ENCODE measurements around the gene CRYZ.

DNA sequence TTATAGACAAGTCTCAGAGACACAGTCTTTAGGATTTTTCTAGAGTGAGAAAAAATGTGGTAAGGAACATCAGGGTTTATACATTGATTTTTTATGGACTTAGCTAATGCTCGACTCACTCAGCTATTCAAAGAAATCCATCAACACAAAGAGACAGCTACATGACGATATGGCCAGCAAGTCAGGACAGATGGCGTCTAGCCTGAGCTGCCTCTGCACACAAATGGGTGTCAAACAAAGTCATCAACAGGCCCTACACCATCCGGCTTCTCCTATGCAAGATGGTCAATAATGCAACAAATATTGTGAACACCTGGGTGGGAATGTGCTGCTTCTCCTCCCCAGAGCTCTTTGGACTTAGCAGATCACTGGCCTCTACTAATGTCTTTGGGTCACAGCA lies 45.9 kb downstream of the CRYZ start:
- TF ChIP-seq, protein P1, sequence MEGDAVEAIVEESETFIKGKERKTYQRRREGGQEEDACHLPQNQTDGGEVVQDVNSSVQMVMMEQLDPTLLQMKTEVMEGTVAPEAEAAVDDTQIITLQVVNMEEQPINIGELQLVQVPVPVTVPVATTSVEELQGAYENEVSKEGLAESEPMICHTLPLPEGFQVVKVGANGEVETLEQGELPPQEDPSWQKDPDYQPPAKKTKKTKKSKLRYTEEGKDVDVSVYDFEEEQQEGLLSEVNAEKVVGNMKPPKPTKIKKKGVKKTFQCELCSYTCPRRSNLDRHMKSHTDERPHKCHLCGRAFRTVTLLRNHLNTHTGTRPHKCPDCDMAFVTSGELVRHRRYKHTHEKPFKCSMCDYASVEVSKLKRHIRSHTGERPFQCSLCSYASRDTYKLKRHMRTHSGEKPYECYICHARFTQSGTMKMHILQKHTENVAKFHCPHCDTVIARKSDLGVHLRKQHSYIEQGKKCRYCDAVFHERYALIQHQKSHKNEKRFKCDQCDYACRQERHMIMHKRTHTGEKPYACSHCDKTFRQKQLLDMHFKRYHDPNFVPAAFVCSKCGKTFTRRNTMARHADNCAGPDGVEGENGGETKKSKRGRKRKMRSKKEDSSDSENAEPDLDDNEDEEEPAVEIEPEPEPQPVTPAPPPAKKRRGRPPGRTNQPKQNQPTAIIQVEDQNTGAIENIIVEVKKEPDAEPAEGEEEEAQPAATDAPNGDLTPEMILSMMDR (conservative IDR thresholded peaks at IDR 0.05), result no peak
- no peak for TF ChIP-seq ZFX (IDR thresholded peaks at IDR 0.05)

Measured in C4-2B (cell line).